ENCODE data around the gene MYMK. TPM values are rescaled to one million over a fixed set of nuclear protein-coding genes. Genes with fewer than 3 reads are reported as not detected.

The MYMK gene
- total and polyA plus RNA-seq, 10 donors: not detected

GRCh38 chr9:133474853-133475252 is 49.9 kb downstream of the MYMK start:
- Histone ChIP-seq H3K27ac (no peak overlapping the region), H3K9me3 (no peaks in the 10 kb centered on the region), H3K27me3 (replicated peaks in 1 of 7) (peaks cover 0 to 10% (median 0%) of the 10 kb centered on the region in 7 donors), H3K36me3 (peaks cover 0 to 62% (median 39%) of the 10 kb centered on the region in 6 donors), H3K4me1 (peaks cover 13 to 90% (median 53%) of the 10 kb centered on the region in 6 donors), H3K4me3 (no peak overlapping the region)
- intact Hi-C loops (cut with DNase I; ENCODE audit: low total_unique reads): no loop called here
- DNase-seq: no peak
- TF ChIP-seq POLR2A (IDR thresholded peaks at IDR 0.05): no peak
- TF ChIP-seq POLR2AphosphoS5 (IDR thresholded peaks at IDR 0.05): peak in 1 of 3 donors; percentile 42
- WGBS, 5 donors: 64 to 75% (median 71%) methylated on average over 17 to 20 of the region's 20 CpGs

- DNase-seq: no peak
- no peak for TF ChIP-seq POLR2A (IDR thresholded peaks at IDR 0.05)
- TF ChIP-seq CTCF (IDR thresholded peaks at IDR 0.05 in 8 of 11, conservative IDR thresholded peaks at IDR 0.05 in 3 of 11): no peak
- TF ChIP-seq POLR2AphosphoS5 (IDR thresholded peaks at IDR 0.05): no peak
- no peak overlapping the region for H3K4me3 ChIP-seq
- intact Hi-C loops (cut with DNase I; ENCODE audit: low total_unique reads): no loop called here
- 23 to 37% (median 27%) methylated on average over 5 of the region's 5 CpGs for WGBS, 5 donors
- H3K9me3 ChIP-seq: no peaks in the 10 kb centered on the region
- H3K27ac ChIP-seq: no peak overlapping the region
- H3K36me3 ChIP-seq: peaks cover 0 to 65% (median 39%) of the 10 kb centered on the region in 6 donors
- peaks cover 0 to 8% (median 0%) of the 10 kb centered on the region in 7 donors for H3K27me3 ChIP-seq (replicated peaks in 1 of 7)
- H3K4me1 ChIP-seq: peaks cover 13 to 84% (median 46%) of the 10 kb centered on the region in 6 donors
These were observed 50.5 kb downstream of the MYMK start for GRCh38 chr9:133474215-133474614.

GRCh38 chr9:133473743-133474142 is 51.0 kb downstream of the MYMK start:
- no peak for DNase-seq
- Histone ChIP-seq H3K4me3 (no peak overlapping the region), H3K4me1 (peaks cover 13 to 79% (median 42%) of the 10 kb centered on the region in 6 donors), H3K9me3 (no peaks in the 10 kb centered on the region), H3K27me3 (replicated peaks in 1 of 7) (peaks cover 0 to 3% (median 0%) of the 10 kb centered on the region in 7 donors), H3K36me3 (peaks cover 0 to 70% (median 39%) of the 10 kb centered on the region in 6 donors), H3K27ac (no peak overlapping the region)
- intact Hi-C loops (cut with DNase I; ENCODE audit: low total_unique reads): no loop called here
- 83 to 94% (median 86%) methylated on average over 3 to 20 of the region's 20 CpGs for WGBS, 5 donors
- TF ChIP-seq POLR2A (IDR thresholded peaks at IDR 0.05) (no peak), POLR2AphosphoS5 (IDR thresholded peaks at IDR 0.05) (peak in 2 of 3 donors; percentile 24 to 40)

DNA sequence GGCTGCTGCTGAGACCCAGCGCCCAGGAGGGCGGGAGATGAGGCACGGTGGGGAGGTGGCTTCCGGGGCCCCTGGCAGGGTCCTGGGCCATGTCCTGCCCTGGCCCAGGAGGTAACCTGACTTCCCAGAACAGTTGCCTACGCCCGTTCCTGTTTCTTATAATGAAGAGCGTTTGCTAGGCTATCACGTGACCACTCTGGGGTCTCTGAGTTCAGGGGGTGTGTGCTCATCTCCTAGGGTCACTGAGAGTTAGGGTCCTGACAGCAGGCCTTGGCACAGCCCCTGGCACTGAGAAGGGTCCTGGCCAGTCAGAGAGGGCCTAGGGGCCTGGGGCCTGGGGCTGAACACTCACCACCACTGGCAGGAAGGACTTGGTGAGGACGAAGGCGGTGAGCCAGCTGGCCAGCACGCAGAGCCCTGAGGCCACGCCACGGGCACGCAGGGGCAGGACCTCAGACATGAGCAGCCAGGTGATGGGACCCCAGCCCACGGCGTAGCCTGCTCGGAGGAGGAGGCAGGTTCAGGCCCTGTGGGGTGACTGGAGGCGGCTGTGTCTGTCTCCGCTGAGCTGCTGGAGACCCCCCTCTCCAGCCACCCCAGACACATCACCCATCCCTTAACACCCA is 51.9 kb downstream of the MYMK start:
- Histone ChIP-seq H3K4me1 (peaks cover 11 to 70% (median 33%) of the 10 kb centered on the region in 6 donors), H3K36me3 (peaks cover 0 to 73% (median 41%) of the 10 kb centered on the region in 6 donors), H3K27me3 (replicated peaks in 1 of 7) (no peaks in the 10 kb centered on the region), H3K9me3 (no peaks in the 10 kb centered on the region), H3K4me3 (no peak overlapping the region), H3K27ac (no peak overlapping the region)
- DNase-seq: no peak
- no peak for TF ChIP-seq POLR2A (IDR thresholded peaks at IDR 0.05)
- TF ChIP-seq POLR2AphosphoS5 (IDR thresholded peaks at IDR 0.05): peak in 2 of 3 donors; percentile 27 to 56
- intact Hi-C loops (cut with DNase I; ENCODE audit: low total_unique reads): no loop called here
- WGBS, 5 donors: 71 to 83% (median 75%) methylated on average over 11 to 19 of the region's 19 CpGs

DNA sequence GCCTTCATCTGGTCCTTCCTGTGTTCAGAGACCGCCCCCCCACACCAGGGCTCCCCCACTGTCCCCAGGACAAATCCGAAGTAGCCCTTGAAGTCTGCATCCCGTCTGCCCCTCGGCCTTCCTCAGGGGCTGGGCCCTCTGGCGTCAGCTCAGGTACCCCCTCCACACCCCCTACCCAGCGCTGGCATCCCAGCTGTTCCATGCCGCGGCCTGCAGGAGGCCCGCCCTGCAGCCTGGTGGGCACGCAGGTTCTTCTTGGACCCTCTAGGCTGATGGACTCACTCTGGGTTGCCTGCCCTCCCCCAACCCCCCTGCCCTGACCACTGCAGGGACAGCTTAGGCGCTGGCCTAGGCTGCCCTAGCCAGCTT is 52.5 kb downstream of the MYMK start:
- DNase-seq: no peak
- H3K4me1 ChIP-seq: peaks cover 7 to 64% (median 27%) of the 10 kb centered on the region in 6 donors

More for the DNA sequence above, 52.5 kb downstream of the MYMK start:
- H3K9me3 ChIP-seq: no peaks in the 10 kb centered on the region
- intact Hi-C loops (cut with DNase I; ENCODE audit: low total_unique reads): no loop called here
- WGBS, 5 donors: 90 to 93% (median 93%) methylated on average over 3 to 11 of the region's 11 CpGs
- TF ChIP-seq POLR2A (IDR thresholded peaks at IDR 0.05) (no peak), POLR2AphosphoS5 (IDR thresholded peaks at IDR 0.05) (no peak), CTCF (IDR thresholded peaks at IDR 0.05 in 8 of 11, conservative IDR thresholded peaks at IDR 0.05 in 3 of 11) (no peak)
- no peak overlapping the region for H3K27ac ChIP-seq
- H3K36me3 ChIP-seq: peaks cover 0 to 73% (median 41%) of the 10 kb centered on the region in 6 donors
- H3K4me3 ChIP-seq: no peak overlapping the region
- no peaks in the 10 kb centered on the region for H3K27me3 ChIP-seq (replicated peaks in 1 of 7)

Data from spleen (tissue), 11 donors.